ENCODE measurements around the gene GPX1.

The GPX1 gene

GRCh38 chr3:49311283-49311682, 46.9 kb downstream of the GPX1 start:
- no peak for DNase-seq (ENCODE audit: low spot score)

- DNase-seq (ENCODE audit: low spot score), result no peak
Observed at GRCh38 chr3:49310677-49311076, 47.5 kb downstream of the GPX1 start.
